HG02938 (cell line): Measurements from ENCODE around the gene PIGB.
"Not testable (repeated sequence)": the region's sequence is repeated elsewhere in the genome, so short reads cannot be mapped to it uniquely, and the experiment has no call there.

Experiments
- ATAC-seq: cut with Tn5 transposase; IDR thresholded peaks from one replicate; pipeline ENCODE4 v1.9.1; 2021; ENCODE audit warnings: mild to moderate bottlenecking, moderate library complexity; ENCODE audit not compliant: unreplicated experiment

Gene PIGB

DNA sequence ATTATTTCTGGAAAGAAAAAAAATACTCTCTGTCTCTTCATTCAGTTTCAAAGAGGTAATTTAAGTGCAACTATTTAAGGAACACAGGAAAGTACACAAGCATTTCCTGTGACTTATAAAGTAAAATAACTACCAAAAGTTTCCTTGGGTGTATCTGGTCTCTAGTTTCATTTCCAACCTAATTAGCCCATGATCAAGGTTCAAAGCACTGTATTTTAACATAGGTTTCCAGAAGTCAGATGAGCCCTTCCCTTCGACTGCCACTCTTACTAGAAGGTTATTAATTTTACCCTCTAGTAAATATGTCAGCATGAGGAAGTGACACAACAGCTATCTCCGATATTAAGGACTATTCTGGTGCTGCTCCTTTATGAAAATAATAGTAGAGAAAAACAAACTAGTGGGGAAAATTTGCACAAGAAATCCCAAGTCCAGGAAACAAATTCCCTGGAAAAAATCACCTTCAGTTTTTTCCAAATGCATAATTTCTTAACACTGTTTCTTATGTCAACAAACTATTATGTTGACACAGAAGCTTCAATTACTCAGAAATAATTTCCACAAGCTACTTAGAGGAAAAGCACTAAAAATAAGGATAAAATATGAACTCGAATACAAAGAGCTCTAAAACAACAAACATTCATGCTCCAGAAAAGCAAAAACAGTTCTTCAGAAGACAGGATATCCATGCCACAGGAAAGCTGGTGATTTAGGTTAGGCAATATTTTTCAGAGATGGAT lies 53.8 kb downstream of the PIGB start:
- no peak for ATAC-seq

- ATAC-seq: no peak
These were observed 60.1 kb downstream of the PIGB start for GRCh38 chr15:55379095-55379494.

GRCh38 chr15:55381595-55381994 lies 62.6 kb downstream of the PIGB start:
- no peak for ATAC-seq

- no peak for ATAC-seq
These were observed 64.7 kb downstream of the PIGB start for GRCh38 chr15:55383687-55384086.

DNA sequence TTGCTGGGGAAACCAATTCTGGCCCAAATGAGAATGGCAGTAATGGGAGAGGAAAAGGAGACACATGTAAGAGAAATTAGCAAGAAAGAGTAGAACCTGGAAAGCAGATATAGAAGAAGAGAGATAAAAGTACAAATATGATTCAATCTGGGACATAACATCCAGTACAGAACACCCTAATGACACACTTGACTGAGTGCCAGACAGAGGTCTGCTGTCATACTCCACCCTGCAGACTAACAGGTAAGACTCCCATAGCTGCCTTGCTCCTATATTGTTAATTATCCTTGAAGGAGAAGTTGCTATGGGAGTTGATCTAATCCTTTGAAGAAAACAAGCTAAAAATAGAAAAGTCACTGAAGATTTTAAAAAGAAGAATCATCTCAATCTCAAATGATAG lies 68.0 kb downstream of the PIGB start:
- ATAC-seq: no peak

DNA sequence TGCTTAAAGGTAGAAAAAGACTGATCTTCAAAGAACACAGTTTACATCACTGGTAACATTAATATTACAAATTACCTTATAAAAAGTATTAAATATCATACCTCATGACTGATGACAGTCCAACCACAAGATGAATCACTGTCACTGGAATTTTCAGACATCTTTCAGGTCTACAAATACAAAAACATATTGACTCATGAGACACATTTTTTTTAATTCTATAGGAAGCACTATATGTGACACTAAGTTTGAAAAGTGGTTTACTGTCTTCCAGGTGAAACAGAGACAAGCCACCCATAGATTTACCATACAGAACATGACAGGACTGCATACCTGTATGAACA lies 70.2 kb downstream of the PIGB start:
- no peak for ATAC-seq

- ATAC-seq: no peak
These were observed 75.7 kb downstream of the PIGB start for GRCh38 chr15:55394694-55395093.

GRCh38 chr15:55398243-55398642 lies 79.2 kb downstream of the PIGB start:
- ATAC-seq: no peak

GRCh38 chr15:55400050-55400449 lies 81.0 kb downstream of the PIGB start:
- ATAC-seq: not testable (repeated sequence)

GRCh38 chr15:55401786-55402246 lies 82.8 kb downstream of the PIGB start:
- ATAC-seq: no peak

GRCh38 chr15:55402707-55403106 lies 83.7 kb downstream of the PIGB start:
- ATAC-seq: peak; percentile 41

GRCh38 chr15:55403531-55403930 lies 84.5 kb downstream of the PIGB start:
- ATAC-seq: no peak
